SK-N-SH treated with all-trans-retinoic acid at 6 μM for 48 hours (cell line): Measurements from ENCODE around the gene SCMH1.

ENCODE experiments used
- ARNTL ChIP-seq: fragments of 450-650 bp; formaldehyde crosslinking; IDR thresholded peaks from 2 replicates; pipeline ENCODE4 v1.5.0; 2020; ENCODE audit warnings: low read depth, mild to moderate bottlenecking, moderate library complexity, borderline replicate concordance
- BACH2 ChIP-seq: fragments of 250-450 bp; sonication (Bioruptor Pico); IDR thresholded peaks from 2 replicates; pipeline ENCODE4 v1.9.0; 2021; ENCODE audit warnings: mild to moderate bottlenecking, borderline replicate concordance
- CSDC2 ChIP-seq: fragments of 250-450 bp; sonication (Bioruptor Pico); IDR thresholded peaks from 2 replicates; pipeline ENCODE4 v1.5.0; 2020; ENCODE audit warnings: mild to moderate bottlenecking, moderate library complexity
- ISL1 ChIP-seq: fragments of 250-450 bp; sonication (Bioruptor Pico); IDR thresholded peaks from 2 replicates; pipeline ENCODE4 v2.1.2; 2022; ENCODE audit warnings: mild to moderate bottlenecking, moderate library complexity
- OSR1 ChIP-seq: fragments of 250-450 bp; sonication (Bioruptor Pico); IDR thresholded peaks from 2 replicates; pipeline ENCODE4 v1.8.0; 2022; ENCODE audit warnings: moderate library complexity, mild to moderate bottlenecking, inconsistent platforms
- SNAI2 ChIP-seq: fragments of 250-450 bp; sonication (Bioruptor Pico); IDR thresholded peaks from 2 replicates; pipeline ENCODE4 v1.5.0; 2020; ENCODE audit warnings: mild to moderate bottlenecking, moderate library complexity
- ZFP3 ChIP-seq: fragments of 250-450 bp; sonication (Bioruptor Pico); IDR thresholded peaks from 2 replicates; pipeline ENCODE4 v1.5.0; 2020; ENCODE audit warnings: mild to moderate bottlenecking, moderate library complexity
- ZFP30 ChIP-seq: fragments of 450-650 bp; formaldehyde crosslinking; IDR thresholded peaks from 2 replicates; pipeline ENCODE4 v1.5.0; 2022; ENCODE audit warnings: mild to moderate bottlenecking, moderate library complexity
- ZNF565 ChIP-seq: fragments of 450-650 bp; formaldehyde crosslinking; conservative IDR thresholded peaks from 2 replicates; pipeline ENCODE4 v1.5.0; 2020; ENCODE audit warnings: low read depth, mild to moderate bottlenecking, moderate library complexity
- TF ChIP-seq, protein P1 (sequence below): fragments of 250-450 bp; sonication (Bioruptor Pico); IDR thresholded peaks from 2 replicates; pipeline ENCODE4 v1.5.0; 2020; ENCODE audit warnings: mild to moderate bottlenecking, moderate library complexity

DNA sequence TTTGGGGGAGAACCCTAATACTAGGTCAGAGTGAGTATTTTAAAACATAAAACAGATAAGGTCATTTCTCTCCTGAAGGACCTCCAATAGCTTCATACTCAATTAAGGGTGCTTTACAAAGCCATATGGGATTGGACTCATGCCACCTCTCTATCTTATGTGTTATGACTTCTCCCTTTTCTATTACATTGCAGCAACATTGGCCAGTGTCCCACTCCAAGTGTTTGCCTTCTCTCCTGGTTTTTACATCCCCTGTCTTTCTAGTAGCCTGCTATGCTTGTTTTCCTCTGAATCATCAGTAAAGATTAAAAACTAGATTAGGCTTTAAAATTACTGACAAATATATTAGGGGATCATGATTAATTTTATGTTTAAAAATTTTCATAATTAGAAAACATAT, 66.6 kb downstream of the SCMH1 start:
- no peak for TF ChIP-seq BACH2 (CRISPR knock-in tag)
- TF ChIP-seq ZFP30 (CRISPR knock-in tag): no peak
- TF ChIP-seq CSDC2 (CRISPR knock-in tag): no peak
- TF ChIP-seq, protein P1, sequence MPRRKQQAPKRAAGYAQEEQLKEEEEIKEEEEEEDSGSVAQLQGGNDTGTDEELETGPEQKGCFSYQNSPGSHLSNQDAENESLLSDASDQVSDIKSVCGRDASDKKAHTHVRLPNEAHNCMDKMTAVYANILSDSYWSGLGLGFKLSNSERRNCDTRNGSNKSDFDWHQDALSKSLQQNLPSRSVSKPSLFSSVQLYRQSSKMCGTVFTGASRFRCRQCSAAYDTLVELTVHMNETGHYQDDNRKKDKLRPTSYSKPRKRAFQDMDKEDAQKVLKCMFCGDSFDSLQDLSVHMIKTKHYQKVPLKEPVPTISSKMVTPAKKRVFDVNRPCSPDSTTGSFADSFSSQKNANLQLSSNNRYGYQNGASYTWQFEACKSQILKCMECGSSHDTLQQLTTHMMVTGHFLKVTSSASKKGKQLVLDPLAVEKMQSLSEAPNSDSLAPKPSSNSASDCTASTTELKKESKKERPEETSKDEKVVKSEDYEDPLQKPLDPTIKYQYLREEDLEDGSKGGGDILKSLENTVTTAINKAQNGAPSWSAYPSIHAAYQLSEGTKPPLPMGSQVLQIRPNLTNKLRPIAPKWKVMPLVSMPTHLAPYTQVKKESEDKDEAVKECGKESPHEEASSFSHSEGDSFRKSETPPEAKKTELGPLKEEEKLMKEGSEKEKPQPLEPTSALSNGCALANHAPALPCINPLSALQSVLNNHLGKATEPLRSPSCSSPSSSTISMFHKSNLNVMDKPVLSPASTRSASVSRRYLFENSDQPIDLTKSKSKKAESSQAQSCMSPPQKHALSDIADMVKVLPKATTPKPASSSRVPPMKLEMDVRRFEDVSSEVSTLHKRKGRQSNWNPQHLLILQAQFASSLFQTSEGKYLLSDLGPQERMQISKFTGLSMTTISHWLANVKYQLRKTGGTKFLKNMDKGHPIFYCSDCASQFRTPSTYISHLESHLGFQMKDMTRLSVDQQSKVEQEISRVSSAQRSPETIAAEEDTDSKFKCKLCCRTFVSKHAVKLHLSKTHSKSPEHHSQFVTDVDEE: no peak
- no peak for TF ChIP-seq ISL1 (CRISPR knock-in tag)
- no peak for TF ChIP-seq SNAI2 (CRISPR knock-in tag)
- TF ChIP-seq ARNTL (CRISPR knock-in tag): no peak
- TF ChIP-seq ZFP3 (CRISPR knock-in tag): no peak
- TF ChIP-seq ZNF565: no peak
- TF ChIP-seq OSR1 (CRISPR knock-in tag): no peak
